GM18499 (cell line): ENCODE measurements around the gene EHD1.
"Not testable (repeated sequence)": the region's sequence is repeated elsewhere in the genome, so short reads cannot be mapped to it uniquely, and the experiment has no call there.

Experiments
- ATAC-seq: cut with Tn5 transposase; IDR thresholded peaks from one replicate; pipeline ENCODE4 v1.9.1; 2021; ENCODE audit warnings: moderate number of reproducible peaks; ENCODE audit not compliant: insufficient read depth, unreplicated experiment

The EHD1 gene

GRCh38 chr11:64845776-64846129 is 32.7 kb downstream of the EHD1 start:
- not testable (repeated sequence) for ATAC-seq

- no peak for ATAC-seq
Observed at GRCh38 chr11:64845129-64845775, 33.2 kb downstream of the EHD1 start.

DNA sequence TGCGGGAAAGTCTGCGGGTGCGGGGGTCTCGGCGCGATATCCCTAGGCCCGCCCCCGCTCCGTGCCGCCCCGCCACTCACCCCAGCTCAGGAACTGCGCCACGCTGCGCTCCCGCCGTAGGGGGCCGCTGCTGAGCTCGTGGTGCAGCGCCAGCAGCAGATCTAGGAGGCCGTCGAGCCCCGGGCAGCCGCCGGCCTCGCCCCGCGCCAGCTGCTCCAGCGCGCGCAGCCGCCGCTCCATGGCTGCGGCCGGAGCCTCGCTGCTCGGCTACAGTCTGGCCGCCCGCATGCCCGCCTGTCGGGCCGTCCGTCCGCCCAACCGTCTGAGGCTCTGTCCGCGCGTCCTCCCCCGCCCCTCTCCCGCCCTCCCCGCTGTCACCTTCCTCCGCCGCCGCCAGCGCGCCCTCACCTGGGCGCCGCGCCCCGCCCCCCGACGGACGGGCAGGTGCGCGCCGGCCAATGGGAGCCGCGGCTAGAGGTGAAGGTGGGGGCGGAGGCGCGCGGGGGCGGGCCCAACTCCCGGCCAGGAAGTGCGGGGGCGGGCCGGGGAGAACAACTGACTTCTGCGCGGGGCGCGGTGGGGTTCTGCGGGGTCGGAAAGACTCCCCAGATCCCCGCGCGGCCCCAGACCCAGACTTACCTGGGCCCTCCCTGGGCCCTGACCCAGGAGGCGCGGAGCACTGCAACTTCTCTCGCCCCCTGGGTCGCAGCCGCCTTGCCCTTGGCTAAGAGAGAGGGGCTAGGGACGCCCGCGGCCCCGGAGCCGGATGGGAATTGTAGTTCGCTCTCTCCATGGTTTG is 33.9 kb downstream of the EHD1 start, which contains the start of gene CDC42BPG:
CDC42BPG (minus strand) TSS at position 324 of the 799 bp plus-strand sequence; CDS start at position 240, 84 bp downstream.
- ATAC-seq: no peak

DNA sequence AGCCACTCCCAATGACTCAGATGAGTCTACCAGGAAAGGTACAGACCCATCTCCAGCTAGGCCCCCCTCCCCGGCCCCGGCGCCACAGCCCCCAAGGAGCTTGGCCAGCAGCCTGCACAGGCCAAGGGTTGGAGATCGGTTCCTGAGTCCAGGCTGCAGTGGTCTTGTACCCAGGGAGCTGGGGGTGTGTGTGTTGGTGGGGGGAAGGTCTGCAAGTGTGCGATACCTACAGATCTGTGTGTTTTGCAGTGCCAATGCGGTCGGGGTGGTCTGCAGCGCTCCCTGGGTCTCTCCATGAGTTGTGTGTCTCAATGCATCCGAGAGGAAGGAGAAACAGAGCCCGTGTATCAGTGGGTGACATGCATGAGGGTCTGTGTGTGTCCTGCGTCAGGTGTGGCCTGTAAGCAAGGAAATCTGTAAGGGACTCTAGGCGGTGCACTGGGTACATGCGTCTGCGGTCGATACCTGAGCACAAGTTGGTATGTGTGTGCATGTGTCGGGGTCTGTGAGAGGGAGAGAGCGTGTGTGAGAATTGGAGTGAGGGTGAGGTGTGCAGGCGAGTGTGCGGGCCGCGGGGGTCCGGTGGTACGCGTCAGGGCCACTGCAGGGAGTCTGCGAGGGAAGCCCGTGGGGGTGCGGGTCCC is 34.6 kb downstream of the EHD1 start:
- ATAC-seq: no peak

DNA sequence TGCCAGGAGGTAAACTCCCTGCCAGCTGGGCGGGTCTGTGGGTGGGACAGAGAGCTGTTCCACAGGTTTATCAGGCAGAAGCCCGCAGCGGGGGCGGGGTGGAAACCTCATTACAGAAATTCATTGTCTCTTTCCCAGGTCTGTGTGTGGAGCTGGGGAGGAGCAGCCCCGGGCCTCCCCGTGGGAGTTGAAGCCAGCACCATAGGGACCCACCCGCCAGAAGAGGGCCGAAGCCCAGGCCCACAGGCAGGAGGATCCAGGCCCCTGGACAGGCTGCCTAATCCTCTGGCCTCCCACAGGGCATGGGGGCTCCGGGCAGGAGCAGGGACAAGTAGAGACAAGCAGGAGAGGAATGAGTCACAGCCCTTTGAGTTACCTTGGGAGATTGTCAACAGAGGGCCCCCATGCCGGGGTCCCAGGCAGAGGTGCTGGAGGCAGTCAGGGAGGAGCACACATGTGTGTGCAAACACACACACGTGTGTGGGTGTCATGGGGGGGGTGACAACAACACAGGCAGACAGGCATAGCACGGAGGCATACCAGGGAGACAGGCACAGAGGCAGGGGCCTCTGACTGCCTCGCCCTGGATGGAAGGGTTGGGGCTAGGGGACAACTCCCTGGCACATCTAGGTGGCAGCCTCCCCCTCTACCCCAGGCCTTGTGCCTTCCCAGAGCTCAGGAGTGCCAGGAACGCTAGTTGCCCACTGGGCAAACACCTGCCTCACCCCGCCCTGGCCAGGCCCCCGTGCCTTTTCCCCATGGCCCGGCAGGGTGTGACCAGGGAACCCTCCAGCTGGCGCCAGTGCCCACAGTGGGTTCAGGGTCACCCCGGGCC is 35.4 kb downstream of the EHD1 start:
- no peak for ATAC-seq

DNA sequence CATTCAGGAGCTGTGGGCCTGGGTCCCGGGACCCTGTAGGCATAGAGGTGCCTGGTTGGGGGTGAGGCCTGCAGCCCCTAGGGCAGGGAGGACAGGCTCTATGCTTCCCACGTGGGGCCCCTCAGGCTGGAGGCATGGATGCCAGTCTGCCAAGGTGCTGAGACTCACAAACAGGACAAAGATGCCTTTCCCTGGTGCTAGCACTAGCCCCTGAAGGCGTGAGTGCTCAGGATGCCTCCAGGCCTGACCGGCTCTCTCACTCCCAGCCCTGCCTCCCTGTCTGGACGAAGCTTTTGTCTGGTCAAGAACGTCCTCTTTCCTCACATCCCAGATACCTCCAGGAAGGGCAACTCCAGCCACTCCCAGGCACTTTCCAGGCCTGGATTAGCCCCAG is 36.1 kb downstream of the EHD1 start:
- no peak for ATAC-seq

- ATAC-seq: no peak
Observed at GRCh38 chr11:64841592-64842365, 36.6 kb downstream of the EHD1 start.

DNA sequence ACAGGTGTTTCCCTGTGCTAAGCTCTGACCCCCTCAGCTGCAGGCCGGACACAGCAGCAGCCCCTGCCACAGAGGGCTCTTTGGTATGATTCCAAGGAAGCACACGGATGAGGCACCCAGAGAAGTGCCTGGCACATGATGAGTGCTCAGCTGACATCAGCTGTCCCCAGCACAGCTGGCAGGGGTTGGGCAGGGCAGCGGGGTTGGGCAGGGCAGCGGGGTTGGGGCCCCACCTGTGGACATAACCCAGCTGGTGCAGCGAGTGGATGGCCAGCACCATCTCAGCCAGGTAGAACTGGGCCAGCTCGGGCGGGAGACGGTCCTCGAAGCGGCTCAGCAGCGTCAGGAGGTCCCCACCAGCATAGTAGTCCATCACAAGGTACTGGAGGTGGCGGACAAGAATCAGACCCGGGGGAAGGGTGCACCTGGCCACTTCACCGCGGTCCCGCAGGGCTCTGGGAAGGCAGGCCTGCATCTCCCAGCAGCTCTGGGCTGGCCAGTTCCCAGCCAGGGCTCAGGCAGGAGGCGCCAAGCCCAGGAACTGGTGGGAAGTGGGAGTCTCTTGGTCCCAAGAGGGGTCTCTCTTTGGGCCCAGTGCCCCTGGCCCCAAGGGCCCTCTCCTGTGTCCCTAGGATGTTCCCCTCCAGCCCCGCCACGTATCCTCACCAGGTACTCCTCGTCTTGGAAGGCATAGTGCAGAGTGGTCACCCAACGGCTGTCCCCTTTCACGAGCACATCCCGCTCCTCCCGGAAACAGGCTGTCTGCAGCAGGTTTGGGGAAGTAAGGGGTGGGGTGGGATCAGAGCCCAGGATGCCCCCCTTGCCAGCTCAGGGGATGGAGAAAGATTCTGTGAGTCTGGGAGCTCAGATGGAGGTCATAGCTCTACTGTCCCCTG is 38.3 kb downstream of the EHD1 start:
- no peak for ATAC-seq

- ATAC-seq: no peak
Observed at GRCh38 chr11:64839335-64839734, 39.1 kb downstream of the EHD1 start.

DNA sequence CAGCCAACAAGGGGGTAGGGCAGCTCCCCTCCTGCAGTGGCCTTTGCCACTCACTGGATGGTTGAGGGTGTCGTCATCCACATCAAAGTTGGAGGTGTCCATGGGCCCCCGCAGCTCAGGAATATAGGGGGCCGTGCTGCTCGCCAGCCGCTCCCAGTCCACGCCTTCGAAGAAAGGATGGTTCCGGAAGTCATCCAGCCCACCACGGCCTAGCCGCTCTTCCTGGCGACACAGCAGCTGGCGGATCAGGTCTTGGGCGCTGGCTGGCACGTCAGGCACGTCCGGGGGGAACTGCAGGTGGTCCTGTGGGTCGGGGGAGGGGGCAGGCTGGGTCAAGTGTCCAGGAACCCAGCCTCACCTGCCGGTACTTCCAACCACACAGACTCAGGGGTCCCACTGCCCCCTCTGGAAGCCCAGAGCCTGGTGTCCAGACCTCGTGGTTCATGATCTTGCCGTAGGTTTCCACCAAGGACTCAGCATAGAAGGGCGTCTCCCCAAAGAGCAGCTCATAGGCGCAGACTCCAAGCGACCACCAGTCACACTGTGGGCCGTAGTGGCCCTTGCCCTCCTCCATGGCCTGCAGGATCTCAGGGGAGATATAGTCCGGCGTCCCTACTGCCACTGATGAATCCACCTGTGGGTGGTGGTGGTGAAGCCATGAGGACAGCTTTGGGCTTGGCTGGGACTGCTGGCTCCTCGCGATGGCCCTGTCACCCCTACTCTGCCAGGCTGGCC is 39.7 kb downstream of the EHD1 start:
- ATAC-seq: no peak

DNA sequence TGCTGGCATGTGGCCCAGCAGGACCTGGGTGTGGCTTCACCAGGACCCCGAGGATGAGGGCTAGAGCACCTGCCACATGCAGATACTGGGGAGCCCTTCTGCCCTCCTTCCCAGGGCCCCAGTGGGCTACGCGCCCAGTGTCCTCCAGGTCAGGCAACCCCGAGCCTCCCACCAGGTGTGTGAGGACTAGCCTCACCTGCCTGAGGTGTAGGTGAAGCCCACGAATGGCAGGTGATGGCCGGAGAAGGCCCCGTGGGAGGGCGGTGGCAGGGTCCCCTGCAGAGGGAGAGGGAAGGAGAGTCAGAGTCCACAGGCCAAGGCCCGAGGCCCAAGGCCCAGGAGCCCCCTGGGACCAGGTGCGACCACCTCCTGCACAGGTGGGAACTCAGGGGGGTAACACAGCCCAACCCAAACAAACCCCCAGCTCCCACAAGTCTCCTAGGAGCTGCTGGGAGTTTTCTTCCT is 40.5 kb downstream of the EHD1 start:
- ATAC-seq: no peak

DNA sequence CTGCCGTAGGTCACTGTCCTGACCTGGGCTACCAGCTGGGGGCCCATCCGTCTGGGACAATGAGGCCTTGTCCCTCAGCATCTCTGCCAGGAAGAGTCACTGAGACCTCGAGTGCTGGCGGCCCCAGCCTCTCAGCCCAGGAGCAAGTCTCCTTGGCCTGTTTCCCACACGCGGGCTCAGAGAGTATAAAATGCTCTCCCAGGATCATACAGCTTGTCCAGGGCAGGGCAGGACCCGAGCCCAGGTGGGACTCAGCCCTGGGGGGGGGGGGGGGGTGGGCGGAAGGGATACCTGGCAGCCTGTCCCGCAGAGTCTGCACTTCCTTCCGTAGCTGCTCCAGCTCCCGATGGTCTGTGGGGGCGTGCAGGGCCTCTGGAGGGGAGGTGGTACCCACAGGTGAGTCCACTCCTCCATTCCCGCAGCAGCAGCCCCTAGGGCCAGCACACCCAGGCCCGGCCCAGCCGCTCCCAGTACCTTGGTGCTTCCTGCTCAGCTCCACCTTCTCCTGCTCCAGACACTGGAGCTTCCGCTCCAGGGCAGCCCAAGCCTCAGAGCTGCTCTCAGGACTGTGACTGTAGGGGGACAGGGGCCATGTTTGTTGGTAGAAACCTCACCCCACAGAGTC is 41.9 kb downstream of the EHD1 start:
- no peak for ATAC-seq

GRCh38 chr11:64835616-64836447 is 42.6 kb downstream of the EHD1 start:
- no peak for ATAC-seq

DNA sequence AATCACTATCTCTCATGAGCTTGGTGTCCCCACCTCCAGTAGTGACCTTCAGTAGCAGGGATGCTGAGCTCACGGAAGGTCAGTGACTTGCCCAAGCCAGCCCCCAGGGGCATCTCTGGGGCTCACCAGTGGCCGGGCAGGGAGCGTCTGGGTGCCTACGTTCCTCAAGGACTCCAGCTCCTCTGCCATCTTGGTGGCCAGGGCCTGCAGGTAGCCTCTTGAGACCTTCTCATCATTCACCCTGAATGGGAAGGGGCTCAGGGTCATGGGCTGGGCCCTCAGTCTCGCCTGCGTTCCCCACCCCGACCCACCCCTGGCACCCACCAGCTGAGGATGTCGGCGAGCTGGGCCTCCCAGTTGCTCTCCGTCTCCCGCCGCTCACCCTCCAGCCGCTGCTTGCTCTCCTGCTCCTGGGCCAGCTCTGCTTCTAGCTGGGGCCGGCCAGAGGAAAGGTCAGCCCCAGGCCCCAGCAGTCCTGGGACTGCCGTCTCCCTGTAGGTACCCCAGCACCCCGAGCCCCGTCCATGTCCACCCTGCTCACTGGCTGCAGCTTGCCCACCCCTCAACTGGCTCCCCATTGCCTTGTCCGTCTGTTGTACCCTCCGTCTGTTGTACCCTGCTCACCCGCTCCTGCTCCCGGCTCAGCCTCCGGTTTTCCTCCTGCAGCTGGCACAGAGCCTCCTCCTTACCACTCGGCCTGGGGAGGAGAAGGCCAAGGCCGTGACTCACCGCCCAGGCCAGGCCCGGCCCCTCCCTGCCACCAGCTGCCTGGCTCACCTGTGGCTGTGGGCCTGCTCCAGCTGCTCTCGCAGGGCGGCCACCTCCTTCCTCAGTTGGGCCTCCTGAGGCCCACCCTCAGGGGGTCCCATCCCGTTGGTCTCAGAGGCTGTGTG is 43.5 kb downstream of the EHD1 start:
- no peak for ATAC-seq

DNA sequence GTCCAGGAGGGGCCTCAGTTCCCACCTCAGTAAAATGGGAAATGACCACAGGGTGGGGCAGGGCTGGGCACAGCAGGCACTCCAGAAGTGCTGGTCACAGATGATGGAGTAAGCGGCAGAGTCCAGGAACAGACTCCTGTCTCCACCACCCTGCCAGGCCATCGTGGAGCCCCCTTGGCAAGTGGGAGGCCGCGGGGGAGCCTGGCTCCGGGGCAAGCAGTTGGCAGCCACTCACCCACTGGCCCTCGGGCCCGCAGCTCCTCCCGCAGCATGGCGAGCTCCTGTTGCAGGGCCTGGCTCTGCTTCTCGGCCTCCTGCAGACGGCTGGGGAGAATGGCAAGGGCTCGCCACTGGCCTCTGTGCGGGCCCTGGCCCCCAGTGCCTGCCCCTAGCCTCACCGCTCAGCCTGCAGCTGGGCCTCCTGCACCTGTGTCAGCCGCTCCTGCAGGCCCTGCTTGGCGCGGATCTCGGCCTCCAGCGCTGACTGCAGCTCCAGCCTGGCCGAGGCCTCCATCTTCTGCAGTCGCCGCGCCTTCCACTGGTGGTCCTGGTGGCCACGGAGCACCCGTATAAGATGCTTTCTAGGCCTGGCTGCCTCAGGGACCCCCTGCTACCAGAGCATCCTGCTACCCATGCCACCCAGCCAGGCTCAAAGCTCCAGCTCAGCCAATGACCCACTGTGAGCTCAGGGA is 44.2 kb downstream of the EHD1 start:
- no peak for ATAC-seq
